Smooth muscle cell (in vitro differentiated cells): ENCODE measurements around the gene GABRG3. TPM values are rescaled to one million over a fixed set of nuclear protein-coding genes. Genes with fewer than 3 reads are reported as not detected.

Source experiments
- DNase-seq: peaks from one replicate; lab custom pipeline; 2025; ENCODE audit not compliant: unreplicated experiment; lab: John Stamatoyannopoulos, UW
- H2AFZ ChIP-seq: fragments of 200-600 bp; sonication (generic); 2 replicates; pipeline ENCODE4 v1.6.0; 2016; ENCODE audit warnings: antibody characterized with exemption, low read depth, mild to moderate bottlenecking
- H3F3A ChIP-seq: fragments of 200-600 bp; sonication (generic); 2 replicates; pipeline ENCODE4 v1.6.0; 2017; ENCODE audit warnings: antibody characterized with exemption, low read depth
- H3K27ac ChIP-seq: fragments of 200-600 bp; sonication (generic); 2 replicates; pipeline ENCODE4 v1.5.1; 2016; ENCODE audit warnings: low read depth, mild to moderate bottlenecking
- H3K27me3 ChIP-seq: fragments of 200-600 bp; sonication (generic); 2 replicates; pipeline ENCODE4 v1.6.1; 2016; ENCODE audit warnings: low read depth, mild to moderate bottlenecking
- H3K36me3 ChIP-seq: fragments of 200-600 bp; sonication (generic); 2 replicates; pipeline ENCODE4 v1.5.1; 2016; ENCODE audit warnings: low read depth
- H3K4me1 ChIP-seq: fragments of 200-600 bp; sonication (generic); 2 replicates; pipeline ENCODE4 v1.5.1; 2016; ENCODE audit warnings: low read depth
- H3K4me2 ChIP-seq: fragments of 200-600 bp; sonication (generic); 2 replicates; pipeline ENCODE4 v1.6.0; 2016; ENCODE audit warnings: mild to moderate bottlenecking
- H3K4me3 ChIP-seq: fragments of 200-600 bp; sonication (generic); 2 replicates; pipeline ENCODE4 v1.5.1; 2016; ENCODE audit warnings: mild to moderate bottlenecking
- H3K79me2 ChIP-seq: fragments of 200-600 bp; sonication (generic); 2 replicates; pipeline ENCODE4 v1.6.0; 2016; ENCODE audit warnings: low read depth, mild to moderate bottlenecking
- H3K9ac ChIP-seq: fragments of 200-600 bp; sonication (generic); 2 replicates; pipeline ENCODE4 v1.6.0; 2016; ENCODE audit warnings: low read depth
- H3K9me3 ChIP-seq: fragments of 200-600 bp; sonication (generic); replicated peaks from 2 replicates; pipeline ENCODE4 v1.5.1; 2016; ENCODE audit warnings: low read depth
- H4K20me1 ChIP-seq: fragments of 200-600 bp; sonication (generic); 2 replicates; pipeline ENCODE4 v1.6.0; 2016; ENCODE audit warnings: low read depth
- WGBS: methylation state at CpG from one replicate; pipeline ENCODE4 v1.1.7; 2016; ENCODE audit warnings: low lambda C conversion rate; 5-methylcytosine and 5-hydroxymethylcytosine counted together
- polyA plus RNA-seq: library from polyadenylated mRNA; unstranded; fragments of >200 nt; fragmentation: Nextera tagmentation; extraction: Ambion mirVana; gene quantifications from 2 replicates; pipeline ENCODE4 v1.2.1, GENCODE V29; 2016
- total RNA-seq: library from RNA; depleted of rRNA; stranded (reverse); fragments of >200 nt; gene quantifications from 2 replicates; pipeline ENCODE4 v1.2.3, GENCODE V29; 2014
- TF ChIP-seq, protein P1 (sequence below): fragments of 200-600 bp; sonication (generic); IDR thresholded peaks from 2 replicates; pipeline ENCODE4 v1.5.1; 2017; ENCODE audit warnings: borderline replicate concordance, mild to moderate bottlenecking, antibody characterized with exemption; ENCODE audit not compliant: insufficient read depth, poor library complexity, severe bottlenecking

Gene GABRG3
- total and polyA plus RNA-seq, 2 experiments from 2014 or later = under 0.01 TPM; not detected in 1

DNA sequence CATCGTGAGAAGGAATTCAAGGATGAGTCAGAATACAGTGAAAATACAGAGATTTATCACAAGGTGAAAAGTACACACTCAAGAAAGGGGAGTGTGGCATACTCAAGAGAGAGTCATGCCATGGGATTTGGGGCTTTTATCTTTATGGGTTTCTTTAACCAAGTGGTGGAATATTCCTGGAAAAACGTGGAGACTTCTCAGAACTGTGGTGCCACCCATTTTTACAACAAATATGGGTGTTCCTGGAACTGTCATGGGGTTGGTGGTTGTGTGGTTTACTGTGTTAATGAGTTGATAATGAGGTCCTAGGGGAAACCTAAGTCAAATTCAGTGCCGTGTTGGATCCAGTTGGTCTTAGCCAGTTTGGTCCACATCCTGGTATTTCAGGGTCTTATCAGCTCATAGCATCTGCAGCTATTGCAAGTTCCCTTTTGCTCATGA, 497.2 kb downstream of the GABRG3 start:
- H3K4me1 ChIP-seq = no peaks in the 10 kb centered on the region
- 65% methylated on average over 3 of the region's 3 CpGs for WGBS
- TF ChIP-seq, protein P1, sequence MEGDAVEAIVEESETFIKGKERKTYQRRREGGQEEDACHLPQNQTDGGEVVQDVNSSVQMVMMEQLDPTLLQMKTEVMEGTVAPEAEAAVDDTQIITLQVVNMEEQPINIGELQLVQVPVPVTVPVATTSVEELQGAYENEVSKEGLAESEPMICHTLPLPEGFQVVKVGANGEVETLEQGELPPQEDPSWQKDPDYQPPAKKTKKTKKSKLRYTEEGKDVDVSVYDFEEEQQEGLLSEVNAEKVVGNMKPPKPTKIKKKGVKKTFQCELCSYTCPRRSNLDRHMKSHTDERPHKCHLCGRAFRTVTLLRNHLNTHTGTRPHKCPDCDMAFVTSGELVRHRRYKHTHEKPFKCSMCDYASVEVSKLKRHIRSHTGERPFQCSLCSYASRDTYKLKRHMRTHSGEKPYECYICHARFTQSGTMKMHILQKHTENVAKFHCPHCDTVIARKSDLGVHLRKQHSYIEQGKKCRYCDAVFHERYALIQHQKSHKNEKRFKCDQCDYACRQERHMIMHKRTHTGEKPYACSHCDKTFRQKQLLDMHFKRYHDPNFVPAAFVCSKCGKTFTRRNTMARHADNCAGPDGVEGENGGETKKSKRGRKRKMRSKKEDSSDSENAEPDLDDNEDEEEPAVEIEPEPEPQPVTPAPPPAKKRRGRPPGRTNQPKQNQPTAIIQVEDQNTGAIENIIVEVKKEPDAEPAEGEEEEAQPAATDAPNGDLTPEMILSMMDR = no peak
- H3K79me2 ChIP-seq = no peaks in the 10 kb centered on the region
- H4K20me1 ChIP-seq = no peaks in the 10 kb centered on the region
- no peaks in the 10 kb centered on the region for H3K27me3 ChIP-seq
- no peak for DNase-seq
- no peak overlapping the region for H3K4me2 ChIP-seq
- no peaks in the 10 kb centered on the region for H3K9me3 ChIP-seq
- H3K36me3 ChIP-seq = no peaks in the 10 kb centered on the region
- no peak overlapping the region for H3K27ac ChIP-seq
- no peak overlapping the region for H3K9ac ChIP-seq
- no peaks in the 10 kb centered on the region for H3F3A ChIP-seq
- no peak overlapping the region for H3K4me3 ChIP-seq
- no peak overlapping the region for H2AFZ ChIP-seq

DNA sequence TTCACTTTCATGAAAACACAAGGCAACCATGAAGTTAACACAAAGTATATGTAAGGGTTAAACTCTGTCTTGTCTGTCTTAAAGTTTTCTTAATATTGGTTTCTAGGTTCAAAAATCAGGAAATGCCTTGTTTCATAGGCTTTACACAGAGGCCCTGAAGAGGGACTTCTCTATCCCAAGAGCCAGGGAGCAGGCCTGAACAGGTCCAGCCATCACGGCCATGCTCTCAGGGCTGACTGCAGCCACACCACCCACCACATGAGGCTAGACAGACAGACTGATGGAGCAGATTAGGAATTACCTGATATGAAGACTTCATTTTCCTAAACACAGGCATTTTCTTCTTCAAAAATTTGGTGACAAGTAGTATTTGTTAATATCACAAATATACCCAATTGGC, 502.9 kb downstream of the GABRG3 start:
- Histone ChIP-seq H3F3A (no peaks in the 10 kb centered on the region), H3K4me1 (no peaks in the 10 kb centered on the region), H3K9ac (no peak overlapping the region), H3K27ac (no peak overlapping the region), H3K4me3 (no peak overlapping the region), H3K36me3 (no peaks in the 10 kb centered on the region), H3K79me2 (no peaks in the 10 kb centered on the region), H3K4me2 (no peak overlapping the region), H3K9me3 (no peaks in the 10 kb centered on the region), H2AFZ (no peak overlapping the region), H4K20me1 (no peaks in the 10 kb centered on the region), H3K27me3 (no peaks in the 10 kb centered on the region)
- no peak for DNase-seq
- TF ChIP-seq, protein P1 = no peak
- WGBS = 81% methylated on average over 1 of the region's 1 CpG

DNA sequence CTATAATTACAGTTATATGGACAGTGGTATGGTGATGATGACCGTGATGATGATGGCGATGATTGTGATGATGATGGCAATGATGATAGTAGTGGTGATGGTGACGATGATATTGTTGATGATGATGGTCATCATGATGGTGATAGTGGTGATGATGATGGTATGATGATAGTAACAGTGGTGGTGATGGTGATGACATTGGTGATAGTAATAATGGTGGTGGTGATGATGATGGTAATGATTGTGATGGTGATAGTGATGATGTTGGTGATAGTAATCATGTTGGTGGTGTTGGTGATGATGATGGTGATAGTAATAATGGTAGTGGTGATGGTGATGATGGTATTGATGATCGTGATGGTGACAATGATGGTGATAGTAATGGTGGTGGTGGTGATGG, 504.4 kb downstream of the GABRG3 start:
- H4K20me1 ChIP-seq = no peaks in the 10 kb centered on the region
- no peak overlapping the region for H3K27ac ChIP-seq
- H3K9me3 ChIP-seq = no peaks in the 10 kb centered on the region
- H3K27me3 ChIP-seq = no peaks in the 10 kb centered on the region
- 93% methylated on average over 4 of the region's 4 CpGs for WGBS
- no peaks in the 10 kb centered on the region for H3K4me1 ChIP-seq
- no peaks in the 10 kb centered on the region for H3F3A ChIP-seq
- no peaks in the 10 kb centered on the region for H3K79me2 ChIP-seq
- TF ChIP-seq, protein P1 = no peak
- H2AFZ ChIP-seq = no peak overlapping the region
- H3K4me3 ChIP-seq = no peak overlapping the region
- no peak overlapping the region for H3K9ac ChIP-seq
- no peak overlapping the region for H3K4me2 ChIP-seq
- no peaks in the 10 kb centered on the region for H3K36me3 ChIP-seq
- DNase-seq = no peak
